Osteoblast (primary cell): ENCODE data around the gene INHBA. TPM values are rescaled to one million over a fixed set of nuclear protein-coding genes. Genes with fewer than 3 reads are reported as not detected.
A peak's percentile ranks its signal among the peaks of the same experiment; 100 is the strongest.

ENCODE experiments used
- DNase-seq: peaks from one replicate; pipeline ENCODE4 v3.0.0; 2011; ENCODE audit warnings: low spot score, mixed read lengths; ENCODE audit not compliant: insufficient read length; ENCODE audit errors: missing footprints
- H2AFZ ChIP-seq: 2 replicates; pipeline ENCODE4 v1.6.0; 2011; ENCODE audit warnings: mild to moderate bottlenecking, low read length
- H3K27ac ChIP-seq: 2 replicates; pipeline ENCODE4 v1.5.1; 2011; ENCODE audit warnings: mild to moderate bottlenecking, low read depth, low read length, moderate library complexity
- H3K27me3 ChIP-seq: 2 replicates; pipeline ENCODE4 v1.6.0; 2012; ENCODE audit warnings: mild to moderate bottlenecking, control low read depth, inconsistent platforms, low read length, moderate library complexity; ENCODE audit not compliant: insufficient read depth
- H3K36me3 ChIP-seq: 2 replicates; pipeline ENCODE4 v1.5.1; 2011; ENCODE audit warnings: mild to moderate bottlenecking, low read length, control low read depth, moderate library complexity; ENCODE audit not compliant: insufficient read depth
- H3K4me1 ChIP-seq: 2 replicates; pipeline ENCODE4 v1.5.1; 2011; ENCODE audit warnings: mild to moderate bottlenecking, low read length, control low read depth, moderate library complexity; ENCODE audit not compliant: insufficient read depth
- H3K4me2 ChIP-seq: 2 replicates; pipeline ENCODE4 v1.6.0; 2011; ENCODE audit warnings: mild to moderate bottlenecking, low read length; ENCODE audit not compliant: insufficient read depth
- H3K4me3 ChIP-seq: fragments of 200-600 bp; sonication (generic); 3 replicates; pipeline ENCODE4 v1.5.1; 2012; ENCODE audit warnings: mild to moderate bottlenecking, low read length, inconsistent platforms; ENCODE audit not compliant: insufficient read depth
- H3K79me2 ChIP-seq: 2 replicates; pipeline ENCODE4 v1.6.0; 2012; ENCODE audit warnings: mild to moderate bottlenecking, low read length, control low read depth, inconsistent platforms; ENCODE audit not compliant: insufficient read depth
- H3K9me3 ChIP-seq: 2 replicates; pipeline ENCODE4 v1.5.1; 2011; ENCODE audit warnings: low read depth, low read length, control low read depth
- H4K20me1 ChIP-seq: 2 replicates; pipeline ENCODE4 v1.6.0; 2012; ENCODE audit warnings: mild to moderate bottlenecking, low read length, control low read depth; ENCODE audit not compliant: insufficient read depth
- CTCF ChIP-seq: IDR thresholded peaks from 2 replicates; pipeline ENCODE4 v1.5.1; 2011; ENCODE audit warnings: mild to moderate bottlenecking, low read depth, low read length, moderate library complexity; ENCODE audit errors: extremely low read depth
- total RNA-seq: library from RNA; depleted of rRNA; stranded (reverse); fragments of >200 nt; gene quantifications from 2 replicates; pipeline ENCODE4 v1.2.3, GENCODE V29; 2012

The INHBA gene
- total RNA-seq, 1 donor = 107 TPM

- Histone ChIP-seq H3K9me3 (no peaks in the 10 kb centered on the region), H2AFZ (no peak overlapping the region), H3K27ac (peak overlapping the region; percentile 40), H3K4me2 (no peak overlapping the region), H4K20me1 (peaks cover 76% of the 10 kb centered on the region), H3K27me3 (no peaks in the 10 kb centered on the region), H3K79me2 (peaks cover 58% of the 10 kb centered on the region), H3K36me3 (peaks cover 82% of the 10 kb centered on the region), H3K4me3 (no peak overlapping the region), H3K4me1 (peaks cover 56% of the 10 kb centered on the region)
- no peak for TF ChIP-seq CTCF
- no peak for DNase-seq
These were observed 13.1 kb downstream of the INHBA start for GRCh38 chr7:41689815-41690214.

DNA sequence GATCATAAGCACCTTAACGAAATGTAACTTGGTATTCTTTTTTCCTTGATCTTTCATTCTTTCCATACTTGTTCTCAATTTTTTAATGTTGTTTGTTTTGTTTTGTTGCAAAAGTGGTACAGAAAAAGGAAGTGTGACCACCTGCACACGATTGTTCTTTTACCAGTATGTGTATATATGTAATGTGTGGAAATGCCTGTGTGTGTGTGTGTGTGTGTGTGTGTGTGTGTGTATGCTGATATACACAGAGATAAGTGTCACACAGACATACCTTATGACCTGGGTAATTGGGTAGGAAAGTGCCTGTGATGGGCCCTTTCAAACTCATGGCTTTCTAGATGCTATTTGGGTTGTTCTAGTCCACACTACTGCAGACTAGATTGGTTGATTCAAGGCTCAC, 14.0 kb downstream of the INHBA start:
- H2AFZ ChIP-seq = no peak overlapping the region
- peaks cover 67% of the 10 kb centered on the region for H4K20me1 ChIP-seq
- no peak overlapping the region for H3K4me2 ChIP-seq
- no peak overlapping the region for H3K4me3 ChIP-seq
- peaks cover 47% of the 10 kb centered on the region for H3K4me1 ChIP-seq
- peak overlapping the region; percentile 40 for H3K27ac ChIP-seq
- no peaks in the 10 kb centered on the region for H3K27me3 ChIP-seq
- TF ChIP-seq CTCF = no peak
- no peak for DNase-seq
- H3K36me3 ChIP-seq = peaks cover 73% of the 10 kb centered on the region
- H3K9me3 ChIP-seq = no peaks in the 10 kb centered on the region
- peaks cover 49% of the 10 kb centered on the region for H3K79me2 ChIP-seq

DNA sequence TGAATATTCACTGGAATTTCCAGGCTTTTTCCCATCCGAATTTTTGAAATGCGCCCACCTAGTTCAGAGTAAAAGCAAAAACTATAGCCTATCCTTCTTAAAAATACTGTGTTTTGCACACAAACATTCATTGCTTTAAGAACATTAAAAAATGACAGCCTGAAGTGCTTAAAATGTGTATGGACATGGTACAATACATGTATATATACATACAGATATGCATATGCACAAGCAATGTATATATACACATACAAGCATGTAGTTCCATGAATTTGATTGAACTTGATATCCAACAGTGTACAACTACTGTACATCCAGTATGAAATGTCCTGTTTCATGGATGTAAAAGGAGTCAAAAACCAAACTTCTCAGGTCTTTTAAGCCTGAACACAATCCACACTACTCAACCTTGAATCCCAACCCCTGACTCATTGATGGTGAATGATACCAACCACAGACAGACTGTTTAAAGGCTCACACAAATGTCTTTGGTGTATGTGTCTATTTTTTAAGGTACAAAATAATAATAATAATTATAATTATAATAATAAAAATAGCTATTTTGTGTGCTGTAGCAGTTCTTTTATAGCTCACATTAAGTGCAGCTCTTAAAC, 14.8 kb downstream of the INHBA start:
- H4K20me1 ChIP-seq = peaks cover 59% of the 10 kb centered on the region
- no peak overlapping the region for H3K4me3 ChIP-seq
- H3K4me2 ChIP-seq = no peak overlapping the region
- TF ChIP-seq CTCF = no peak
- no peaks in the 10 kb centered on the region for H3K27me3 ChIP-seq
- peaks cover 65% of the 10 kb centered on the region for H3K36me3 ChIP-seq
- H3K9me3 ChIP-seq = no peaks in the 10 kb centered on the region
- no peak overlapping the region for H2AFZ ChIP-seq
- H3K27ac ChIP-seq = peak overlapping the region; percentile 50
- peaks cover 41% of the 10 kb centered on the region for H3K79me2 ChIP-seq
- no peak for DNase-seq
- H3K4me1 ChIP-seq = peaks cover 39% of the 10 kb centered on the region

DNA sequence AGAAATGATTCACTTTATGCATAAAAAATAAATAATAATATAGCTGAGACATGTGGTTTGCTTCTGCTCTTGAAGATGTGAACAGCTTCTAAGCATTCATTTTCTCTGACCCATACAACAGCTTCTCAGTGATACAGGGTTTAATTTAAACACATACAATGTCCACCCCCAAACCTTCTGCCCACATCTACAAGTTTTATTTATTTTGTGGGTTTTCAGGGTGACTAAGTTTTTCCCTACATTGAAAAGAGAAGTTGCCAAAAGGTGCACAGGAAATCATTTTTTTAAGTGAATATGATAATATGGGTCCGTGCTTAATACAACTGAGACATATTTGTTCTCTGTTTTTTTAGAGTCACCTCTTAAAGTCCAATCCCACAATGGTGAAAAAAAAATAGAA, 17.2 kb downstream of the INHBA start:
- Histone ChIP-seq H3K27ac (peak overlapping the region; percentile 47), H3K79me2 (peaks cover 17% of the 10 kb centered on the region), H2AFZ (no peak overlapping the region), H3K27me3 (no peaks in the 10 kb centered on the region), H3K9me3 (no peaks in the 10 kb centered on the region), H3K36me3 (peaks cover 40% of the 10 kb centered on the region), H3K4me1 (peaks cover 25% of the 10 kb centered on the region), H3K4me2 (no peak overlapping the region), H3K4me3 (no peak overlapping the region), H4K20me1 (peaks cover 35% of the 10 kb centered on the region)
- DNase-seq = no peak
- TF ChIP-seq CTCF = no peak
